Right atrium auricular region (tissue), 2 donors: Measurements from ENCODE around the gene COX7A1. TPM values are rescaled to one million over a fixed set of nuclear protein-coding genes. Genes with fewer than 3 reads are reported as not detected.

ENCODE experiments used
- DNase-seq: peaks from one replicate; pipeline ENCODE4 v3.0.0-alpha.2; 2019; ENCODE audit warnings: low spot score
- H3K27ac ChIP-seq, 2 donors: fragments of 200-600 bp; sonication (generic); 1 replicate in 1 of 2; 2 replicates in 1 of 2; pipeline ENCODE4 v1.5.1; 2016 to 2019
- H3K27me3 ChIP-seq, 2 donors: fragments of 200-600 bp; sonication (generic); one replicate each; pipeline versions ENCODE4 v1.5.1 to v1.6.0; 2017 to 2019
- H3K36me3 ChIP-seq: fragments of 200-600 bp; sonication (generic); one replicate; pipeline ENCODE4 v1.5.1; 2016
- H3K4me1 ChIP-seq, 2 donors: fragments of 200-600 bp; sonication (generic); one replicate each; pipeline versions ENCODE4 v1.5.1 to v1.6.0; 2017 to 2019
- H3K4me3 ChIP-seq, 2 donors: fragments of 200-600 bp; sonication (generic); 1 replicate in 1 of 2; 2 replicates in 1 of 2; pipeline ENCODE4 v1.5.1; 2017 to 2019; ENCODE audit warnings: mild to moderate bottlenecking in 1 of 2, moderate library complexity in 1 of 2
- H3K9me3 ChIP-seq, 2 donors: fragments of 200-600 bp; sonication (generic); one replicate each; pipeline ENCODE4 v1.5.1; 2019
- total RNA-seq, 2 donors: library from RNA; depleted of rRNA; stranded (reverse); fragments of >200 nt; gene quantifications; one replicate each; pipeline ENCODE4 v1.1.0, GENCODE V29; 2016
- TF ChIP-seq, protein P1 (sequence below), 2 donors: fragments of 200-600 bp; sonication (generic); IDR thresholded peaks; one replicate each; pipeline ENCODE4 v1.5.1; 2019; ENCODE audit warnings: antibody characterized with exemption in 2 of 2

COX7A1 gene
- total RNA-seq, 2 donors from 2014 or later = 136 to 347 TPM

DNA sequence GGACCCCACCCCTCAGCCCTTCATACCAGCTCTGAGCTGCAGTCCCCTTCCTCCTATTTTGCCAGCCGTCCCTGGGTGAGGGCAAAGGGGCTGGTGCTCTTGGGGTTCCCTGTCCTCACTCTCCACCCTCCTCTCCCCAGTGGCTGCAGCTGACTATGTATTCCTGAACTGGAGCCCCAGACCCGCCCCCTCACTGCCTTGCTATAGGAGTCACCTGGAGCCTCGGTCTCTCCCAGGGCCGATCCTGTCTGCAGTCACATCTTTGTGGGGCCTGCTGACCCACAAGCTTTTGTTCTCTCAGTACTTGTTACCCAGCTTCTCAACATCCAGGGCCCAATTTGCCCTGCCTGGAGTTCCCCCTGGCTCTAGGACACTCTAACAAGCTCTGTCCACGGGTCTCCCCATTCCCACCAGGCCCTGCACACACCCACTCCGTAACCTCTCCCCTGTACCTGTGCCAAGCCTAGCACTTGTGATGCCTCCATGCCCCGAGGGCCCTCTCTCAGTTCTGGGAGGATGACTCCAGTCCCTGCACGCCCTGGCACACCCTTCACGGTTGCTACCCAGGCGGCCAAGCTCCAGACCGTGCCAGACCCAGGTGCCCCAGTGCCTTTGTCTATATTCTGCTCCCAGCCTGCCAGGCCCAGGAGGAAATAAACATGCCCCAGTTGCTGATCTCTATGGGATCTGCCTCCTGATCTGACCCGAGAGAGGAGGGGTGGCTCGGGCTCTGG lies 2.4 kb downstream of the COX7A1 start:
- TF ChIP-seq, protein P1, sequence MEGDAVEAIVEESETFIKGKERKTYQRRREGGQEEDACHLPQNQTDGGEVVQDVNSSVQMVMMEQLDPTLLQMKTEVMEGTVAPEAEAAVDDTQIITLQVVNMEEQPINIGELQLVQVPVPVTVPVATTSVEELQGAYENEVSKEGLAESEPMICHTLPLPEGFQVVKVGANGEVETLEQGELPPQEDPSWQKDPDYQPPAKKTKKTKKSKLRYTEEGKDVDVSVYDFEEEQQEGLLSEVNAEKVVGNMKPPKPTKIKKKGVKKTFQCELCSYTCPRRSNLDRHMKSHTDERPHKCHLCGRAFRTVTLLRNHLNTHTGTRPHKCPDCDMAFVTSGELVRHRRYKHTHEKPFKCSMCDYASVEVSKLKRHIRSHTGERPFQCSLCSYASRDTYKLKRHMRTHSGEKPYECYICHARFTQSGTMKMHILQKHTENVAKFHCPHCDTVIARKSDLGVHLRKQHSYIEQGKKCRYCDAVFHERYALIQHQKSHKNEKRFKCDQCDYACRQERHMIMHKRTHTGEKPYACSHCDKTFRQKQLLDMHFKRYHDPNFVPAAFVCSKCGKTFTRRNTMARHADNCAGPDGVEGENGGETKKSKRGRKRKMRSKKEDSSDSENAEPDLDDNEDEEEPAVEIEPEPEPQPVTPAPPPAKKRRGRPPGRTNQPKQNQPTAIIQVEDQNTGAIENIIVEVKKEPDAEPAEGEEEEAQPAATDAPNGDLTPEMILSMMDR (IDR thresholded peaks at IDR 0.05) = no peak
- Histone ChIP-seq H3K27me3 (no peaks in the 10 kb centered on the region), H3K4me1 (peaks cover 0 to 22% of the 10 kb centered on the region in 2 donors), H3K9me3 (no peaks in the 10 kb centered on the region), H3K4me3 (no peak overlapping the region), H3K36me3 (peaks cover 58% of the 10 kb centered on the region), H3K27ac (peak overlapping the region; percentile 98 to 100)
- DNase-seq = no peak

DNA sequence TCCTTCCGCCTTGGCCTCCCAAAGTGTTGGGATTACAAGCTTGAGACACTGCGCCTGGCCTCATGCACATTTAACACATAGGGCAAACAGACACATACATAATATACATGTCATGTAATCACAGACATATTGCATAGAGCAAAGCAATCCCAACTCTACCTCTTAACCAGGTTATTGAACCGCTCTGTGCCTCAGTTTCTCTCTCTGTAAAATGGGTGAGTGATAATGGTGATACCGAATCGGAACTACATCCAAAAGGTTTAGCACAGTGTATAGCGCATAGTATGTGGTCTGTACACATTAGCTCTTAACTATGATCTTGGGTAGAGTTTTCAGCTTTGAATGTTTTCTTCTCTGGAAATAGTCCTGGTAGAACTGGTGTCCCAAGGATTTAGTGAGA lies 7.6 kb downstream of the COX7A1 start:
- Histone ChIP-seq H3K9me3 (no peaks in the 10 kb centered on the region), H3K27me3 (no peaks in the 10 kb centered on the region), H3K4me3 (no peak overlapping the region), H3K27ac (no peak overlapping the region), H3K4me1 (peaks cover 0 to 13% of the 10 kb centered on the region in 2 donors), H3K36me3 (peaks cover 73% of the 10 kb centered on the region)
- DNase-seq = no peak
- TF ChIP-seq, protein P1 (IDR thresholded peaks at IDR 0.05) = no peak

DNA sequence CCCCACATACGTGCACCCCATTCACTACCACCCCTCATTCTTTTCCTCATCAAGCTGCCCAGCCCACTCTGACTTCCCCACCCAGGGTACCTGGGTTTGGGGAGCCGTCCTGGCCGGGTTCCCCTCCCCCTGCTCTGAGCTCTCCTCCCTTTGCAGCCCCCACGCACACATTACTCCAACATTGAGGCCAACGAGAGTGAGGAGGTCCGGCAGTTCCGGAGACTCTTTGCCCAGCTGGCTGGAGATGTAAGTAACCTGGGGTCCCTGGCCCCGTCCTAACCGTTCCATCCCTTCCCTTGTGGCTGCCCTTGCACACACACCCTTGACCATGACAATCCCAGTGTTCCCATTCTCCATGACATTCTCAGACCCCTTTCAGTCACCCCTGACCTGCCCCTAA lies 9.8 kb downstream of the COX7A1 start:
- DNase-seq = no peak
- H3K4me1 ChIP-seq = peaks cover 0 to 19% of the 10 kb centered on the region in 2 donors
- no peak overlapping the region for H3K27ac ChIP-seq
- H3K27me3 ChIP-seq = no peaks in the 10 kb centered on the region
- TF ChIP-seq, protein P1 (IDR thresholded peaks at IDR 0.05) = no peak
- peaks cover 53% of the 10 kb centered on the region for H3K36me3 ChIP-seq
- H3K9me3 ChIP-seq = no peaks in the 10 kb centered on the region
- no peak overlapping the region for H3K4me3 ChIP-seq

DNA sequence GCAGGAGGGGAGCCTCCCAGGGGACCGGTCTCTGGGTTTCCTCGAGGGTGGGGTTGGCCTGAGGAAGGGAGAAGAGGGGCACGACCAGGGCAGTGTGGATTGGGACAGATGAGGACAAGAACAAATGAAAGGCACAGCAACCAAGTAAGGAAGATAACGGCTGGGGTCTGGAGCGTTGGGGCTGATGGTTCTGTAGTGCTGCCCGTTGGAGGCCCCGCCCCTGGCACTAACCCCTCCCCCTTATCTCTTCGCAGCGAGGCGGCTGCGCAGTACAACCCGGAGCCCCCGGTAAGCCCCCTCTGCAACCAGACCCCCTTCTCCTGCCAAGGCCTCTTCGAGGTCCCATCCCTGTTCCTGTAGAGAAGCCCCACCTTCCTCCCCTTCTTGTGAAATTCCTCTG lies 10.2 kb downstream of the COX7A1 start:
- Histone ChIP-seq H3K9me3 (no peaks in the 10 kb centered on the region), H3K27ac (peak overlapping the region; percentile 97 to 100), H3K36me3 (peaks cover 49% of the 10 kb centered on the region), H3K27me3 (no peaks in the 10 kb centered on the region), H3K4me3 (no peak overlapping the region), H3K4me1 (peaks cover 0 to 23% of the 10 kb centered on the region in 2 donors)
- no peak for DNase-seq
- TF ChIP-seq, protein P1 (IDR thresholded peaks at IDR 0.05) = no peak

DNA sequence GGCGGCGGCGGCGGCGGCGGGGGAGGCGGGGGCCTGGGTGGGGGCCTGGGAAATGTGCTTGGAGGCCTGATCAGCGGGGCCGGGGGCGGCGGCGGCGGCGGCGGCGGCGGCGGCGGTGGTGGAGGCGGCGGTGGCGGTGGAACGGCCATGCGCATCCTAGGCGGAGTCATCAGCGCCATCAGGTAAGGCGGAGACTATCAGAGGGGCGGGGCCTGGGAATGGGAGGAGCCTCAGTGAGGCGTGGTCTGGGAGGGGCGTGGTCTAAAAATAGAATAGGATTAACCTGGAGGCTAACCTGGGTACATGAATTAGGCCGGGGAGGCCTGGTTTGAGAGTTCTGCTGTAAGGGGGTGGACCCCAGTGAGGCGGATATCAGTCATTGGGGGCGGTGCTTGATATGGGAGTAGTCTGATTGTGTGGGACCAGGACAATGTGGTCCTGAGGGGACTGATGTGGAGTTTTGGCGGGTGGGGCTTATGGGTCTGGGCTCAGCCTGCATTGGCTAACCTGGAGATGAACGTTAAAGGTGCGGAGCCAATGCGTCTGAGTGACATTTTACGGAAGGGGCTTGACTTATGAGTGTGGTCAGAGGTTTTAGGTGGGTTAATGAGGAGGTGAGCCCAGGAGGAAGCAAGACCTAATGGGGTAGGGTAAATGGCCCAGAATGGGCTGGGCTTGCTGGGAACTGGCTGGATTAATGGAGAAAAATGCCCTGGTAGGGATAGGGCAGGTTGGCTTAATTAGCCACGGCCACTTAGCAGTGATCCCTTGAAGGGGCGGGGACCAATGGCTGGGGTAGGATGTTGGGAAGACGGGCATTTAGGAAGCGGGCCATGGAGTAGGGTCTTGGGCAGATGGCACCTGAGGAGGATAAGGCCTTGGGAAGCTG lies 11.0 kb downstream of the COX7A1 start:
- peaks cover 41% of the 10 kb centered on the region for H3K36me3 ChIP-seq
- H3K27me3 ChIP-seq = no peaks in the 10 kb centered on the region
- TF ChIP-seq, protein P1 (IDR thresholded peaks at IDR 0.05) = no peak
- peak overlapping the region; percentile 97 to 100 for H3K27ac ChIP-seq
- DNase-seq = peak; percentile 92
- no peaks in the 10 kb centered on the region for H3K9me3 ChIP-seq
- H3K4me3 ChIP-seq = peak overlapping the region; percentile 80 to 99
- H3K4me1 ChIP-seq = peaks cover 0 to 30% of the 10 kb centered on the region in 2 donors
